GM18517 (cell line): ENCODE measurements around the gene RAE1.

Experiments used
- ATAC-seq: cut with Tn5 transposase; IDR thresholded peaks from one replicate; pipeline ENCODE4 v1.9.1; 2021; ENCODE audit warnings: mild to moderate bottlenecking, moderate library complexity; ENCODE audit not compliant: unreplicated experiment

Gene RAE1

DNA sequence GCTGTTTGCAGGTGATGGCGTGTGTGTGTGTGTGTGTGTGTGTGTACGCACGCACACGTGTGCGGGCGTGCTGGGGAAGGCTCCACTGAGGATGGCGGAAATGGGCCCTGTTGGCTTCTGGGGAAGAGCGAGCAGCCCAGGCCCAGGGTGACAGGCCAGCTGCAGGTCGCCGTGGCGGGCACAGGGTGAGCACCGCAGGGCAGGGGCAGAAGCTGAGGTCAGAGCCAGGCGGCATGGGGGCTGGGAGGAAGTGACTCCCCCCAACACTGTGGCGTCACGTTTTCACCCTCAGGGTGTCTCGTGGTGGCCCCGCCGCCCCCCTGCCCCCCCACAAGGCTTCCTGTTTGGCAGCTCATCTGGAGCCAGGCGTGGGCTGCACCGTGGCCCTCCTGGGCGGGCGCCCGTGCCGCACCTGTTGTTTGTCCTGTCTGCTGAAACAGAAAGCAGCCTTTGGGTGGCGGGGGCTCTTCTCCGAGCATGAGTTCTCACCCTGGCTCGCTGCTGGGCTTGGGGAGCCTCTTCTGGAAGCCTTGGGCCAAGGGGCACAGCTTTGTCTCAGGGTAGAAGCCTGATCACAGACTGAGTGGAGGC, 47.3 kb downstream of the RAE1 start:
- ATAC-seq: peak; percentile 57

DNA sequence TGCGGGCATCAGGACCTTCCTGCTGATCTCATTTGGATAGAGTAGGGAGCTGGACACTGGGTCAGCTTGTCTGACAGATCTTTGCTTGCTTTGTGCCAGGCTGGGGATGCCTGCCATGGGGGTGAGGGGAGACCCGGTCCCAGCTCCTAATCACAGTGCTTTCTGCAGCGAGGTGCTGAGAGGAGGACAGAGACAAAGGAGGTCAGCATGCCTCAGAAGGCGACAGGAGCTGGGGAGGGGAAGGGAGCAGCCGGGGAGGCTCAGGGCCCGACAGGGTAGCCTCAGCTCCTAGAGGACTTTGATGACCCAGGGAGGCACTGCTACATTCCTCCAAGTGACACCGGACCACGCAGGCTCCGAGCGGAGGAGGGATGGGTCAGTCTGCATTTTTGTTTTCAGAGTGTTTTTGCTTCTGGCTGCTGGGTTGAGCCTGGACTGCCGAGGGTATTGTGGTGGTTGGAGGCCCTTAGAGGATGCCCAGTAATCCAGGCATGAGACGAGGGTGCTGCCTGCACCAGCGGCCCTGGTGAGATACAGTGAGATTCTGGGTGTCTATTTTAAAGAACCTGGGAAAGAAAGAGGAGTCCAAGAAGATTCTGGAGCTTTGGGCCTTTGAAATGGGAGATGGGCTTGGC, 48.0 kb downstream of the RAE1 start:
- ATAC-seq: no peak

DNA sequence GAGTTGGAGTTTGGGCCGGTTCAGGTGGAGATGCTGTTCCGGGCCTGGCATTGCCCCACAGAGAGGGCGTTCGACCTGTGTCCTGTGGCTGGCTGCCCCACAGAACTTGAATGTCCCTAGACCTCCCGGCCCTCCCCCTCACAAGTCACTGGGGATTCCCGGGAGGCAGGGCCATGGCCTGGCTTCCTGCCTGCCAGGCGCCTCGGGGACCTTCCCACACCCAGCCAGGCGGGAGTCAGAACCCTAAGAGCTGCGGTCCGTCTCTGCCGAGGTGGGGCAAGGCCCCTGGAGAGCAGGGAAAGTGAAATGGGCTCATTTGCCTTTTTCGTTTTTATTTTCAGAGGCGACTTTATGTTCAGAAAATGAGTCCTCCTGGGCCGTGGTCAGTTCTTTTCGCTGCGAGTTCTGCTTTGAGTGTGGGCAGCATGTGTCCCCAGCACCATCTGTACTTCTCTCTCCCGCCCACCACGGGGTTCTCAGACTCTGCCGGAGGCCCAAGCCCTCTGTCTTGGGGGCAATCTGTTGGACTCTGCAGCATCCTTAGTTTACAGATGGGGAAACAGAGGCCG, 48.6 kb downstream of the RAE1 start:
- no peak for ATAC-seq

DNA sequence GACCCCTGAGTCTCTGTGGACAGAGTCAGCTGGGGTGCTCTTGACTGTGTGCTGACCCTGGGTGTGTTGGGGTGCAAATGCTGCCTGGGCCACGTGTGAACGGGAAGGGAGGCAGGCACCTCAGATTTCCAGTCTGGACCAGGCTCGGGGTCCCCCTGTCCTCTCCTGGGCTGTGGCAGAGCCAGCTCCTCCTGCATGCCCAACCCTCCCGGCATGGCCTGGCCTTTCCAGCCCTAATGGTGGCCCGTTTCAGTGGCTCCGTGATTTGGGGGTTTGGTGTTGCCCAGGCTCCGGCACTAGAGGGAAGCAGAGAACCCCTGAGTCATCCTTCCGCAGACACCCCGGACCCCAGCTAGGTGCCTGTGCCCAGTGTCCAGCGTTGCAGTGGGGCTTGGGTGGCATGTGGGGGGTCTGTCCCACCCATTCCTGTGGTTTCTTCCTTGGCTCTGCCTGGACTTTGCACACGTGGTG, 49.2 kb downstream of the RAE1 start:
- no peak for ATAC-seq

DNA sequence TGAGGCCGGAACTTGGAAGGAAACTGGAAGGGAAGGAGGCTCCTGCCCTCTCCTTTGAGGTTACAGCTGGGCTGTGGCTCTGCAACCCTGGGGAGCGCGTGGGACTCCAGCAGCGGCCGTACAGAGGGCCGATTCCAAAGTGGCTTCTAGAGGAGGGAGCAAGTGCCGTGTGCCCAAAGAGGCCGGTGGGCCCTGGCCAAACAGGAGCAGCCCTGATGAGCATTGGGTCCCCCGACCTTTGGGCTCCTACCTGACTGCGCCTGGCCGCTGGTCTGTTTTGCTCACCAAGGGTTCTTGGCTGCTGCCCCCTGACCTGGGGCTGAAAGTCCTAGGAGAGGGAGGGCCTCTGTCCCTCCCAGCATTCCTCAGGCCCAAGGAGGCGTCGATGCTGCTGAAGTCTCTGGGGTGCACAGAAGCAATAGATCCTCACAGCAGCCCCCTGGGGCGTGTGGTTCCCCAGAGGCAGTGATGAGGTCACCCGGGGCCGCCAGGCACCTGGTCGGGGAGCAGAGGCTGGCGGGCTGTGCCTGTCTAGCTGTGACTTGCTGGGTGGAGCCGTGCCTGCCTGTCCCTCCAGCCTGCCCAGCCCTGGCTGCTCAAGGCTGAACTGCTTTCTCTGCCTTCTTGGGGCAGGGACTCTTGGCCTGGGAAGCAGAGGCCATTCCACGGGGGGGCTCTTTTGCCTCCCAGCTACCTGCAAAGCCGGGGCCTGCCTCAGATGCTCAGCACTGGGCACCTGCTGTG, 49.9 kb downstream of the RAE1 start:
- no peak for ATAC-seq

DNA sequence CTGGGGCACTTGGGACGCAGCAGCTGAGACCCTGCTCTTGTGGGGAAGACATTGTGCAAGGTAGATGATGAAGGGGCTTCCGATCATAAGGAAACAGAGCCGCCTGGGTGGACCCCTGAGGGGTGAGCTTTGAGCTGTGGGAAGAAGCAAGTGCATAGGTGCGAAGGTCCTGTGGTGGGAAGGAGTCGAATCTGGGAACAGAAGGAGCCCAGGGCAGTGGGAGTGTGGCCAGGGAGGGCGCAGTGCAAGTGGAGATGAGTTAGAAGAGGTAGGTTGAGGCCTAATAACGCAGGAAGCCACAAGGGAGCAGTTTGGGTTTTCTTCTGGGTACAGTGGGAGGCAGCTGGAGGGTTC, 50.5 kb downstream of the RAE1 start:
- no peak for ATAC-seq

DNA sequence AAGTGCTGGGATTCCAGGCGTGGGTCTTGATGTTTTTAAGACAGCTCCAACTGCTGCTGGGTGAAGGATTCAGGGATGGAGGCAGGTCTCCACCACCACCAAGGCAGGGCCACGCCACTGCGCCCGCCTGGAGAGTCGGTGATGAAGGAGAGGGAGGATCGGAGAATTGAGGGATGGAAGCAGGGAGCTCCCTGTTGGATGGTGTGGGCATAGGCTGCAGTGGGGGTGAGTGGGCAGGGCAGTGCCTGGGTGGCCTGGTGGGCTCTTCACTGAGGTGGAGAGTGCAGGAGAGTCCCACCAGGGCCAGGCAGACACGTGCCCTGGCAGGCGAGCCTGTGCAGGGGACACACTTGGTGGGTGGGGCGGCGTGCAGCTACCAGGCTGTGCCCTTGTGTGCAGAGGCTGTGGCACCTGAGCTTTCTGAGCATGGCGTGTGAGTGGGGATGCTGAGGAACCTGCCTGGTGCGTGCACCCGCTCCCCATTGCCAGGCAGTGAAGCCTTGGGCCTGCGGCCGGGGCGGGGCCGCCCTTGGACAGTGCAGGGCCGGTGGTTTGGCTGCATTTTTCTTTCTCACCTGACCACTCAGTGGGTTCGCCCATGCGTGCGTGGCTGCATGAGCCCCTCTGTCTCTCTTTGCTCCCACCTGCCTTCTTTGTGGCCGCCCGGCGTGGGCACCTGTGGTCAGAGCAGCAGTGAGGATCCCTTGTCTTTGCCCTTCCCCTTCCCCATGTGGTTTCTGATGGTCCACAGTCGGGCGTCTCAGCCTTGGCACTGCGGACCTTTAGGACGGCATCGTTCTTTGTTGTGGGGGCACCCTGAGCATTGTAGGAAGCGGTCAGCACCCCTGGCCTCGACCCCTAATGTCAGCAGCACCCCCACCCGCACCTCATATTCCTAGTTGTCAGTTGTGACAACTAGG, 51.4 kb downstream of the RAE1 start:
- ATAC-seq: no peak

DNA sequence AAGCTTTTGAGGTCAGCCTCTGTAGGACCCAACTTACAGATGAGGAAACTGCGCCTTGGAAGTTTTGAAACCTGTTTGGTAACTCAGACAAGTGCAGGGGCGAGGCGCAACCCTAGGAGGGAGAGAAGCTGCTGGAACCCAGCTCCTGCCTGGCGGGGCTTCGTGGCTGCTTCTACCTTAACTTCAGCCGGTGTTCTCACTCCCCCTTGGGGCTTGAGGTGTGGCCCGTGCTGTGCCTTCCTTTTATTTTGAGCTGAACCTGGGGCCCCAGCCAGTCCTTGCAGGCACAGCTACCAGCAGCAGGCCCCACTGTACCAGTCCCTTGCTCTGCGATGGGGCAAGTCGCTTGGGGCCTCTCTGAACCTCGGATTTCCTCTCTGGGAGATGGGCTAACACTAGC, 52.2 kb downstream of the RAE1 start:
- no peak for ATAC-seq

DNA sequence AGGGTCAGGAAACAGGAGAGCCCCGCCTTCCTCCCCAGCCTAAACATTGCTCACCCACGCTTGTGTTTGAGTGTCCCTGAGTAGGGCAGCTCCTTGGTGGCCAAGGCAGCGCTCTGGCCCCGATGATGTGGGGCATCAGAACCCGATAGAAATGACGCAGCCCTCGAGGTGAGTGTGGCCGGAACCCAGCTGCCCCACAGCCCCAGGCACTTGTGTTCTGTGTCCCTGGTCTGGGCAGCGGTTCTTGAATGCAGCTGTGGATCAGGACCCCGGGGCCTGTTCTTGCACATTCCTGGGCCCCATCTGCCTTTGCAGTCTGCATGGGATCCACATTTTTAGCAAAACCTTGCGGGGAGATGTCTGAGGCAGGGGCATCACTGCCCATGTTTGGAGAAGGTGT, 53.0 kb downstream of the RAE1 start:
- ATAC-seq: no peak

DNA sequence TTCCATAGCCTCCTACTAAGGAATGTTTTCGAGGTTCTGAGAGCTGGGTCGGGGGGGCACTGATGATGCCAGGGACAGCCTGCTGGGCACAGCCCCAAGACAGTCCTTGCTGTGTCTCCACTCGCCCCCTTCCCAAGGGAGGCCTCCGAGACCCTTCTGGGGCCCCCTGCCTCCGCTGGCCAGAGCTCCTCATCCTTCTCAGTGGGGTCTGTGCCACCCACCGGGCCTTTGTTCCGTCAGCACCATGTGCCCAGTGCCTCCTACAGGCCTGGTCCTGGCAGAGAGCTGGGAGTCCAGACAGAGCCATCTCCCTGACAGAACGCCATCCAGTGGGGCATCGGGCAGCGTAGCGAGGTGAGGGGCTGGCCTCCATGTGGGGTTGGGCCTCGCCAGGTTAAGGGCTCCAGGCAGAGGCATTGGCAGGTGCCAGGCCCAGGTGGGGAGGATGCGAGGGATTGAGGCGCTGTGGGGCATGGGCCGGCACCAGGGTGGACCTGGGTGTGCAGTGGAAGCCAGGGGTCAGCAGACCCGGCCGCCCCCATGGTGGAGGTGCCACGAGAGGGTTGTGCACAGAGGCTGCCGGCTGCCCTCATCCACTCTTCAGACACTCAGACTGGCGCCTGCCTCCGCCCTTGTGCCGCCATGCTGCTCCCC, 53.5 kb downstream of the RAE1 start:
- ATAC-seq: no peak

DNA sequence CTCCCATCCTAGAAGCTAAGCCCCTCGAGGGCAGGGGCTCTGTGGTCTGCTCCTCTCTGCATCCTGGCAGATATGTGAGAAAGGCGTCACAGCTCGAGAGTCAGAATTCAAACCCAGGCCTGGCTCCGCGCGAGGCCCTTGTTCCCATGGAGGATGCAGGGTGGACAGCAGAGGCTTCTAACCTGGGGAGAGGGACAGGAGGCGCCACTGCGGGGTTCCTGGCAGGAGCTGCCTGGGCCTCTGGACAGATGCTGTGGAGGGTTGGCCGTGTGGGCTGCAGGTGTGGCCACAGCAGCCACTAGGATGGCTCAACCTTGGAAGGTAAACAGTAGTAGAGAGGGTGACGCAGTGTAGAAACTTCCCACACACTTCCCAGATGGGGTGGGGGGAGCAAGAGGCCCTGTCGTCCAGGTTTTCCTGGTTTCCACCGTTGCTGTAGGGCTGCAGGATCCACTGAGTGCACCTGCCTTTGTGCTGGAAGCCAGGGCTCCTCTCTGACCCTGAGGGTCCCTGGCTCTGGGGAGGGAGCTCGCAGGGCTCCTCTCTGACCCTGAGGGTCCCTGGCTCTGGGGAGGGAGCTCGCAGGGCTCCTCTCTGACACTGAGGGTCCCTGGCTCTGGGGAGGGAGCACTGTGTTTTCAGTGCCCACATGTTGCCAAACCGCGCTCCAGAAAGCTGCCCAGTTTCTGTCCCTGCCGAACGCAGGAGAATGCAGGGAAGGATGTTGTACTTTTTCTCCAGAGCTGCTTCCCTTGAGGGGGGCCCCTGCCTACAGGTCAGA, 54.4 kb downstream of the RAE1 start:
- no peak for ATAC-seq

DNA sequence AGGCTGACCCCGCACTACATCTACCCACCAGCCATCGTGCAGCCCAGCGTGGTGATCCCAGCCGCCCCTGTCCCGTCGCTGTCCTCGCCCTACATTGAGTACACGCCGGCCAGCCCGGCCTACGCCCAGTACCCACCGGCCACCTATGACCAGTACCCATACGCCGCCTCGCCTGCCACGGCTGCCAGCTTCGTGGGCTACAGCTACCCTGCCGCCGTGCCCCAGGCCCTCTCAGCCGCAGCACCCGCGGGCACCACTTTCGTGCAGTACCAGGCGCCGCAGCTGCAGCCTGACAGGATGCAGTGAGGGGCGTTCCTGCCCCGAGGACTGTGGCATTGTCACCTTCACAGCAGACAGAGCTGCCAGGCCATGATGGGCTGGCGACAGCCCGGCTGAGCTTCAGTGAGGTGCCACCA, 56.5 kb downstream of the RAE1 start:
- ATAC-seq: no peak

DNA sequence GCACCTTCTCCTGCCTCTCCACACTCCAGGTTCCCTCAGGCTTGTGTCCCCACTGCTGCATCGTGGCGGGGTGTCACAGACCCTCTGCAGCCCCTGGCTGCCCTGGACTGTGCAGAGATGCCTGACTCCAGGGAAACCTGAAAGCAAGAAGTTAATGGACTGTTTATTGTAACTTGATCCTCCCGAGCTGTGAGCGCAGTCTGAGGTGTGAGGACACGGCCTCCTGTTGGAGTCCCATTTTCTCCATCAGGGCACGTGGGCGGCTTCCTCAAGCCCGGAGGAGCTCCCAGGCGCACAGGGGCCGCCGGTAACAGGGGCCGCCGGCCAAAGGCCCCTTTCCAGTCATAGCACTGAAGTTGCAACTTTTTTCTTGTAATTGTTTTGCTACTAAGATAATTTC, 57.1 kb downstream of the RAE1 start:
- no peak for ATAC-seq

DNA sequence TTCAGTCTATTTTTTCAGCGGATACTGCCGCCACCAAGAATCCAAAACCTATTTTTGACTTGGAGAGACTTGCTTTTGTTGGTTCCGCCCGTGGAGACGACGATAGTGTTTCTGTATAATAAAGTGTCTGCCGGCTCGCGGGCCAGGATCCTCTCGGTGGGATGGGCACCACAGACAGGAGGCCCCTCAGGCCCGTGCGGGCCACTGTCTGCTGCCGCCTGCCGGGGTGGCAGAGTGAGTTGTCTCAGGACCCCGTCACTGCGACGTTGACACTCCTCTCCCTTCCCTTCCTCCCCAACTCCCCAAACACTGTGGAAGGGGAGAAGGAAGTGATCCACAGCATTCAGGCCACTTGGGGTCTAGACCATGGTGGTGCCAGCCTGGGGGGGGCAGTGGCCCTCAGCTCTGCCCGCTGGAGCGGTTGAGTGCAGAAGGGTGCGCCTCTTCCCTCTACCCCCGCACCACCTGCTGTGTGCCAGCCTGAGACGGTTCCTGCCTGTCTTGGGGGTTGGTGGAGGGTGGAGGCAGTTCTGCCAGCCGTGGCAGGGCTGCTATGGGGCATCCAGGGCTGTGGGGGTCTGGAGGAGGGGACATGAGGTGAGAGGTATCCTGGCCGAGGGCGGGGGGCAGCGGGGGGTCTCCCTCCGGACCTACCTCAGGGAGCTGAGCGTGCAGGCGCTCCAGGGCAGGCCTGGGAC, 57.6 kb downstream of the RAE1 start:
- no peak for ATAC-seq

DNA sequence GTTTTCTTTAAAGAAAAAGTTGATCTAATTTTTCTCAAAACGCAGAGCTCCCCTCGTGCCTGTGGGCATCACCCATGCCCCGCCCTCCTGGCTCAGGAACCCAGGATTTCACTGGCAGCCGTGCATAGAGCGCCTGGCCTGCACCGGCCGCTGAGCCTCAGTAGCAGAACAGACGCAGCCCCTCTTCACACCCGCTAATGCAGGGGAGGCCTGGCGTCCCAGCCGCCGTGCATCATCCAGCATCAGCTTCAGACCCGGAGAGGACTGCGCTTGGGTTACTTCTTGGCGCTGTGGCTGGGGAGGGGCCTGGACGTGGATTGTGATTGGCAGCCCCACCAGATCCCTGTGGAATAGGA, 58.2 kb downstream of the RAE1 start:
- ATAC-seq: no peak

DNA sequence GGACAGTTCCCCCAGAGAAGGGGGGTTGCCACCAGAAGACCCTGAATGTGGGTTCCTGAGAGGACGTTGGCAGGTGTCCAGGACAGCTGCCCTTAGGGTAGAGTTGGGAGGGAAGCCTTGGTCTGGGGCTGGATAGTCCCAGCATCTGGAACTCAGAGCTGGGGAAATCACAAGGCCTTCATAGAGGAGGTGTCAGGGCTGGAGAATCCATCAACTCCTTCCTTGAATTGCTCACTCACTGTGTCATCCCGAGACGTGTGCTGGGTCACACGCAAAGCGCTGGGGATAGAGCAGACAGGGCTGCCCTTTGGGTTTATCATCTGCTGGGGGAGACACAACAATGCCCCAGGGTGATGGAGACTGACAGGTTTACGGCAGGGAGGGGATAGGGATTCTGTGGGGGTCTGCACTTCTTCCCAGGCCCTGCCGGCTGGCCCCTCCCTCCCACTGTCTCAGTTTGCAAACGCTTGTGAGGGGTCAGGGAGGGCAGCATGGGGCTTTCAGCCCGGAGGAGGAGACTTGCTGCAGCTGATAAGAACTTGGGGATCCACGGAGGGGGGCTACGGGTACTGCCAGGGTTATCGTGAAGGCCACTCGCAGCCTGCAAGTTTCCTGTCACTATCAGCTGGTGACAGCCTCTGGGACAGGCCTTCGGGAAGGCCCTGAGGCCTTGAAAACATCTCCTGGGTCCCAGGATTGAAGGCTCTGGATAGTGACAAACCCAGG, 58.8 kb downstream of the RAE1 start:
- ATAC-seq: no peak

DNA sequence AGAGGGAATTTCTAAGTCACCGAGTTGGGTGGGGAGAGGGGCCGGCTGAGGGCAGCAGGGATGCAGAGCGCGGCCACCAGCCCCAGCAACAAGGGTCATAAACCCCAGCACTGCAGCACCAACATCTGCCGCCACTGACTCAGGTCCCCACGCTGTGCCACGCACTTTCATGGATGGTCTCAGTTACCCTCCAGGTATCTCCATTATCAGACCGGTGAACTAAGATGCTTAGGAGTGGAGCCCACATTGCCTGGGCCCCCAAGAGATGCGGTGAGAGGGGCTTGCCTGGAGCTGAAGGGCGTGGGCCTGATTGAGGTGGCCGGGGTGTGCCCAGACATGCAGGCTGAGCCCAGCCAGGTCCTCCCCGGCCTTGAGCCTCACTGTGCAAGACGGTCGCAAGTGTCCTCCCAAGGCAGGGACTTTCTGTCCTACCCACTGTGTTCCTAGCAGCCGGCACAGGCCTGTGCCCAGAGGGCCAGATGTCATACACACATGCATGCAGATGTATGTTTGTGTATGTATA, 59.4 kb downstream of the RAE1 start:
- no peak for ATAC-seq

DNA sequence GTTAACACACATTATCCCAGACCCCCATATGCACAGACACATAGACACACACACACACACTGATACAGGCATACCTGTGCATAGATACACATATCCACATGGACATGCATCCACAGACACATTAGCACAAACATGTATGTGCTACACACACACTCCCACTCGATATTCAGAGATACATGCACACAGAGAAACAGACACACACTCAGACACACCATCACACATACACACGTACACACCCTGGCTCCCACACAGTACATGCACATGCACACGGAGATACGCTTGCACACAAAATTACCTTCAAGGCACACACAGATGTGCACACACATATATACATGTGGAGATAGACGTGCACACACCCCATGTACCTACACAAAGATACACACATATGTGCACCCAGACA, 59.9 kb downstream of the RAE1 start:
- ATAC-seq: no peak
